ENCODE results near the gene SMIM20. TPM values are rescaled to one million over a fixed set of nuclear protein-coding genes. Genes with fewer than 3 reads are reported as not detected.

The SMIM20 gene
- total and polyA plus RNA-seq, 2 experiments from 2014 or later: 56.6 to 82.9 TPM

DNA sequence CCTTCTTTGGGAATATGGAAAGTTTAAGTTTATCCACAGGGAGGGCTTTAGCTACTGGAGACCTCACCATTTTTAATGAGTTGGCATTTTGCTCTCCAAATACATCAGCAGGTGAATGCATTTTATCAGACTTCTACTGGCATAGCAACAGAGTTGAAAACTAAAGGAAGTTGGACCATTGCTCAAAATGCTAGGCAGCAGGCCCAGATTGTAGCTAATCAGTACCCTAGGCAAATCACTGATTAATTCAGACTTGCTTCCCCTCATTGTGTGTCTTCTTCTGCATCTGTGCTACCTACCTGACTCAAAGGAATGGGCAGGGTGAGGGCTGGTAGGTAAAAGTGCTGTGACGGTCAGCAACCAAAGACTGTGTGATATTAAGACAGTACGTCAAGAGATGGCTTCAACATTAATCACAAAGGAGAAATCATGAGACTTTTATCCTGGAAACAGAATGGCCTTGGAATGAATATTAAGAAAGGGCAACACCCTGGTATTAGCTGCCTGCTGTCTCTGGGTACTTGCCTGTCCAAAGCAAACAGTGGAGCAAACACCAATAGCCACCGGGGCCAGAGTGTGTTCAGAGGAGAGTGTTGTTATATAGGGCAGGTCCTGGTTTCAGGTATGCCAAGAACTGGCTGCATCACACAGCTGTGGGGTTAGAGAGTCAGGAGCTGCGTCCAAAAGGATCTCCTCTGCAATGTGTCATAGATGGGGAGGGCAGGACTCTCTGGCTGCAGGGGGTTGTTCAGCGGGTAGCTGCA lies 17.1 kb upstream of the SMIM20 start:
- ATAC-seq (no peak), DNase-seq (ENCODE audit: low spot score) (no peak)
- Histone ChIP-seq H3K9me2 (ENCODE audit: insufficient read depth) (no peaks in the 10 kb centered on the region), H3K4me3 (no peak overlapping the region), H4K20me1 (replicated peaks; ENCODE audit: insufficient read depth) (no peaks in the 10 kb centered on the region; the same call in 1 of the 2 replicates), H2AFZ (no peak overlapping the region), H3K79me2 (replicated peaks; ENCODE audit: insufficient read depth) (no peaks in the 10 kb centered on the region), H3F3A (replicated peaks; ENCODE audit: low read depth) (no peaks in the 10 kb centered on the region), H3K36me3 (ENCODE audit: insufficient read depth) (no peaks in the 10 kb centered on the region), H3K27me3 (ENCODE audit: insufficient read depth) (no peaks in the 10 kb centered on the region), H3K4me1 (ENCODE audit: insufficient read depth) (peaks cover 5% of the 10 kb centered on the region), H3K4me2 (no peak overlapping the region), H3K27ac (ENCODE audit: low read depth) (no peak overlapping the region)
- Mint-ChIP-seq H3K9me3 (no peaks in the 10 kb centered on the region), H3K27ac (no peak overlapping the region), H3K27me3 (ENCODE audit: insufficient read depth, low read depth, poor library complexity) (no peaks in the 10 kb centered on the region), H3K36me3 (ENCODE audit: low read depth) (no peaks in the 10 kb centered on the region; the same call in 2 of the 3 replicates), H3K4me3 (no peak overlapping the region), H3K4me1 (peaks cover 9% of the 10 kb centered on the region; the same call in 2 of the 3 replicates)
- TF ChIP-seq STAT1 (IDR thresholded peaks at IDR 0.05; ENCODE audit: unreplicated experiment) (no peak), NANOG (IDR thresholded peaks at IDR 0.05; ENCODE audit: borderline replicate concordance) (no peak), EZH2phosphoT487 (IDR thresholded peaks at IDR 0.05; ENCODE audit: unreplicated experiment) (no peak), CREB1 (CRISPR knock-in tag; IDR thresholded peaks at IDR 0.05; ENCODE audit: low read depth) (no peak), ZNF331 (CRISPR knock-in tag; IDR thresholded peaks at IDR 0.05; ENCODE audit: low read depth) (no peak), EZH2 (IDR thresholded peaks at IDR 0.05; ENCODE audit: low read depth, unreplicated experiment) (no peak), ZNF114 (CRISPR knock-in tag; IDR thresholded peaks at IDR 0.05) (no peak), JUNB (IDR thresholded peaks at IDR 0.05; ENCODE audit: unreplicated experiment) (no peak), POLR2AphosphoS5 (IDR thresholded peaks at IDR 0.05; ENCODE audit: low read depth) (no peak)
- TF ChIP-seq, protein P1, sequence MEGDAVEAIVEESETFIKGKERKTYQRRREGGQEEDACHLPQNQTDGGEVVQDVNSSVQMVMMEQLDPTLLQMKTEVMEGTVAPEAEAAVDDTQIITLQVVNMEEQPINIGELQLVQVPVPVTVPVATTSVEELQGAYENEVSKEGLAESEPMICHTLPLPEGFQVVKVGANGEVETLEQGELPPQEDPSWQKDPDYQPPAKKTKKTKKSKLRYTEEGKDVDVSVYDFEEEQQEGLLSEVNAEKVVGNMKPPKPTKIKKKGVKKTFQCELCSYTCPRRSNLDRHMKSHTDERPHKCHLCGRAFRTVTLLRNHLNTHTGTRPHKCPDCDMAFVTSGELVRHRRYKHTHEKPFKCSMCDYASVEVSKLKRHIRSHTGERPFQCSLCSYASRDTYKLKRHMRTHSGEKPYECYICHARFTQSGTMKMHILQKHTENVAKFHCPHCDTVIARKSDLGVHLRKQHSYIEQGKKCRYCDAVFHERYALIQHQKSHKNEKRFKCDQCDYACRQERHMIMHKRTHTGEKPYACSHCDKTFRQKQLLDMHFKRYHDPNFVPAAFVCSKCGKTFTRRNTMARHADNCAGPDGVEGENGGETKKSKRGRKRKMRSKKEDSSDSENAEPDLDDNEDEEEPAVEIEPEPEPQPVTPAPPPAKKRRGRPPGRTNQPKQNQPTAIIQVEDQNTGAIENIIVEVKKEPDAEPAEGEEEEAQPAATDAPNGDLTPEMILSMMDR (conservative IDR thresholded peaks at IDR 0.05; ENCODE audit: low read depth in 2 of 2): no peak
- TF ChIP-seq, protein P2, sequence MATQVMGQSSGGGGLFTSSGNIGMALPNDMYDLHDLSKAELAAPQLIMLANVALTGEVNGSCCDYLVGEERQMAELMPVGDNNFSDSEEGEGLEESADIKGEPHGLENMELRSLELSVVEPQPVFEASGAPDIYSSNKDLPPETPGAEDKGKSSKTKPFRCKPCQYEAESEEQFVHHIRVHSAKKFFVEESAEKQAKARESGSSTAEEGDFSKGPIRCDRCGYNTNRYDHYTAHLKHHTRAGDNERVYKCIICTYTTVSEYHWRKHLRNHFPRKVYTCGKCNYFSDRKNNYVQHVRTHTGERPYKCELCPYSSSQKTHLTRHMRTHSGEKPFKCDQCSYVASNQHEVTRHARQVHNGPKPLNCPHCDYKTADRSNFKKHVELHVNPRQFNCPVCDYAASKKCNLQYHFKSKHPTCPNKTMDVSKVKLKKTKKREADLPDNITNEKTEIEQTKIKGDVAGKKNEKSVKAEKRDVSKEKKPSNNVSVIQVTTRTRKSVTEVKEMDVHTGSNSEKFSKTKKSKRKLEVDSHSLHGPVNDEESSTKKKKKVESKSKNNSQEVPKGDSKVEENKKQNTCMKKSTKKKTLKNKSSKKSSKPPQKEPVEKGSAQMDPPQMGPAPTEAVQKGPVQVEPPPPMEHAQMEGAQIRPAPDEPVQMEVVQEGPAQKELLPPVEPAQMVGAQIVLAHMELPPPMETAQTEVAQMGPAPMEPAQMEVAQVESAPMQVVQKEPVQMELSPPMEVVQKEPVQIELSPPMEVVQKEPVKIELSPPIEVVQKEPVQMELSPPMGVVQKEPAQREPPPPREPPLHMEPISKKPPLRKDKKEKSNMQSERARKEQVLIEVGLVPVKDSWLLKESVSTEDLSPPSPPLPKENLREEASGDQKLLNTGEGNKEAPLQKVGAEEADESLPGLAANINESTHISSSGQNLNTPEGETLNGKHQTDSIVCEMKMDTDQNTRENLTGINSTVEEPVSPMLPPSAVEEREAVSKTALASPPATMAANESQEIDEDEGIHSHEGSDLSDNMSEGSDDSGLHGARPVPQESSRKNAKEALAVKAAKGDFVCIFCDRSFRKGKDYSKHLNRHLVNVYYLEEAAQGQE (IDR thresholded peaks at IDR 0.05; ENCODE audit: unreplicated experiment): no peak
- TF ChIP-seq, protein P3, sequence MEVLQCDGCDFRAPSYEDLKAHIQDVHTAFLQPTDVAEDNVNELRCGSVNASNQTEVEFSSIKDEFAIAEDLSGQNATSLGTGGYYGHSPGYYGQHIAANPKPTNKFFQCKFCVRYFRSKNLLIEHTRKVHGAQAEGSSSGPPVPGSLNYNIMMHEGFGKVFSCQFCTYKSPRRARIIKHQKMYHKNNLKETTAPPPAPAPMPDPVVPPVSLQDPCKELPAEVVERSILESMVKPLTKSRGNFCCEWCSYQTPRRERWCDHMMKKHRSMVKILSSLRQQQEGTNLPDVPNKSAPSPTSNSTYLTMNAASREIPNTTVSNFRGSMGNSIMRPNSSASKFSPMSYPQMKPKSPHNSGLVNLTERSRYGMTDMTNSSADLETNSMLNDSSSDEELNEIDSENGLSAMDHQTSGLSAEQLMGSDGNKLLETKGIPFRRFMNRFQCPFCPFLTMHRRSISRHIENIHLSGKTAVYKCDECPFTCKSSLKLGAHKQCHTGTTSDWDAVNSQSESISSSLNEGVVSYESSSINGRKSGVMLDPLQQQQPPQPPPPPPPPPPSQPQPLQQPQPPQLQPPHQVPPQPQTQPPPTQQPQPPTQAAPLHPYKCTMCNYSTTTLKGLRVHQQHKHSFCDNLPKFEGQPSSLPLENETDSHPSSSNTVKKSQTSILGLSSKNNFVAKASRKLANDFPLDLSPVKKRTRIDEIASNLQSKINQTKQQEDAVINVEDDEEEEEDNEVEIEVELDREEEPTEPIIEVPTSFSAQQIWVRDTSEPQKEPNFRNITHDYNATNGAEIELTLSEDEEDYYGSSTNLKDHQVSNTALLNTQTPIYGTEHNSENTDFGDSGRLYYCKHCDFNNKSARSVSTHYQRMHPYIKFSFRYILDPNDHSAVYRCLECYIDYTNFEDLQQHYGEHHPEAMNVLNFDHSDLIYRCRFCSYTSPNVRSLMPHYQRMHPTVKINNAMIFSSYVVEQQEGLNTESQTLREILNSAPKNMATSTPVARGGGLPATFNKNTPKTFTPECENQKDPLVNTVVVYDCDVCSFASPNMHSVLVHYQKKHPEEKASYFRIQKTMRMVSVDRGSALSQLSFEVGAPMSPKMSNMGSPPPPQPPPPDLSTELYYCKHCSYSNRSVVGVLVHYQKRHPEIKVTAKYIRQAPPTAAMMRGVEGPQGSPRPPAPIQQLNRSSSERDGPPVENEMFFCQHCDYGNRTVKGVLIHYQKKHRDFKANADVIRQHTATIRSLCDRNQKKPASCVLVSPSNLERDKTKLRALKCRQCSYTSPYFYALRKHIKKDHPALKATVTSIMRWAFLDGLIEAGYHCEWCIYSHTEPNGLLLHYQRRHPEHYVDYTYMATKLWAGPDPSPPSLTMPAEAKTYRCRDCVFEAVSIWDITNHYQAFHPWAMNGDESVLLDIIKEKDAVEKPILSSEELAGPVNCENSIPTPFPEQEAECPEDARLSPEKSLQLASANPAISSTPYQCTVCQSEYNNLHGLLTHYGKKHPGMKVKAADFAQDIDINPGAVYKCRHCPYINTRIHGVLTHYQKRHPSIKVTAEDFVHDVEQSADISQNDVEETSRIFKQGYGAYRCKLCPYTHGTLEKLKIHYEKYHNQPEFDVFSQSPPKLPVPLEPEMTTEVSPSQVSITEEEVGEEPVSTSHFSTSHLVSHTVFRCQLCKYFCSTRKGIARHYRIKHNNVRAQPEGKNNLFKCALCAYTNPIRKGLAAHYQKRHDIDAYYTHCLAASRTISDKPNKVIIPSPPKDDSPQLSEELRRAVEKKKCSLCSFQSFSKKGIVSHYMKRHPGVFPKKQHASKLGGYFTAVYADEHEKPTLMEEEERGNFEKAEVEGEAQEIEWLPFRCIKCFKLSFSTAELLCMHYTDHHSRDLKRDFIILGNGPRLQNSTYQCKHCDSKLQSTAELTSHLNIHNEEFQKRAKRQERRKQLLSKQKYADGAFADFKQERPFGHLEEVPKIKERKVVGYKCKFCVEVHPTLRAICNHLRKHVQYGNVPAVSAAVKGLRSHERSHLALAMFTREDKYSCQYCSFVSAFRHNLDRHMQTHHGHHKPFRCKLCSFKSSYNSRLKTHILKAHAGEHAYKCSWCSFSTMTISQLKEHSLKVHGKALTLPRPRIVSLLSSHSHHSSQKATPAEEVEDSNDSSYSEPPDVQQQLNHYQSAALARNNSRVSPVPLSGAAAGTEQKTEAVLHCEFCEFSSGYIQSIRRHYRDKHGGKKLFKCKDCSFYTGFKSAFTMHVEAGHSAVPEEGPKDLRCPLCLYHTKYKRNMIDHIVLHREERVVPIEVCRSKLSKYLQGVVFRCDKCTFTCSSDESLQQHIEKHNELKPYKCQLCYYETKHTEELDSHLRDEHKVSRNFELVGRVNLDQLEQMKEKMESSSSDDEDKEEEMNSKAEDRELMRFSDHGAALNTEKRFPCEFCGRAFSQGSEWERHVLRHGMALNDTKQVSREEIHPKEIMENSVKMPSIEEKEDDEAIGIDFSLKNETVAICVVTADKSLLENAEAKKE (CRISPR knock-in tag; IDR thresholded peaks at IDR 0.05): no peak
- TF ChIP-seq, protein P4, sequence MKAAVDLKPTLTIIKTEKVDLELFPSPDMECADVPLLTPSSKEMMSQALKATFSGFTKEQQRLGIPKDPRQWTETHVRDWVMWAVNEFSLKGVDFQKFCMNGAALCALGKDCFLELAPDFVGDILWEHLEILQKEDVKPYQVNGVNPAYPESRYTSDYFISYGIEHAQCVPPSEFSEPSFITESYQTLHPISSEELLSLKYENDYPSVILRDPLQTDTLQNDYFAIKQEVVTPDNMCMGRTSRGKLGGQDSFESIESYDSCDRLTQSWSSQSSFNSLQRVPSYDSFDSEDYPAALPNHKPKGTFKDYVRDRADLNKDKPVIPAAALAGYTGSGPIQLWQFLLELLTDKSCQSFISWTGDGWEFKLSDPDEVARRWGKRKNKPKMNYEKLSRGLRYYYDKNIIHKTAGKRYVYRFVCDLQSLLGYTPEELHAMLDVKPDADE (IDR thresholded peaks at IDR 0.05): no peak

Data from GM23338 (cell line).